ENCODE results near the gene ROBO1.

Gene ROBO1

DNA sequence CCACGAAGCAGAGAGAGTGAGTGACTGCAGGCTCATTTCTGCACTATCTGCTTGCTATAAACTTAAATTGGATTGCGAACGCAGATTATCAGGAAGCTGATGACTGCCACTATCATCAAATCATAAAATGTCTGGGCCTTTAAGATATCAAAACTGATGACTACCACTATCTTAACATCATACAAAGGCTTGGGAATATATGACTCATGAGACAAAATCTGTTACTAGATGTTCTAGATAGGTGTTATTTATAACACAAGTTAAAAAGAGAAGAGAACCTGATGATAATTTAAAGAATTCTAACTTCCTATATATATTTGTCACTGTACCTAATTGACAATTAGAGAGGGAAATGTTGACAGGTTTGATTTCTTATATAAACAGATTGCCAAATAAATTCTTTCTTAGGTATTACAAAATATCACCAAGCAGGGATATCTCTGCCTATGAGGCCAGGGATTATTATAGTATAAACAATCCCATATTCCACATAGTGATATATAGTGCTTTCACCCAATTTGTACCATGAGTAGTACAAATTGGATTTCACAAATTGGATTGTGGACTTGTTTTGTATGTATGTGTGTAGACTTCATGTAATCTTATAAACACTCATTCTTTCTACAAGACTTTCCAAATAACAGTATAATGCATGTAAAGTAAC, 1157.2 kb downstream of the ROBO1 start:
- Histone ChIP-seq H3K9me3 (no peaks in the 10 kb centered on the region), H3K27ac (no peak overlapping the region), H3K4me2 (no peak overlapping the region), H4K20me1 (no peaks in the 10 kb centered on the region), H3K27me3 (no peaks in the 10 kb centered on the region), H3K9ac (no peak overlapping the region), H3K4me3 (no peak overlapping the region), H3K4me1 (no peaks in the 10 kb centered on the region), H3K36me3 (peaks cover 71% of the 10 kb centered on the region)
- no peak for TF ChIP-seq Cebpa-rat (IDR thresholded peaks at IDR 0.05)

DNA sequence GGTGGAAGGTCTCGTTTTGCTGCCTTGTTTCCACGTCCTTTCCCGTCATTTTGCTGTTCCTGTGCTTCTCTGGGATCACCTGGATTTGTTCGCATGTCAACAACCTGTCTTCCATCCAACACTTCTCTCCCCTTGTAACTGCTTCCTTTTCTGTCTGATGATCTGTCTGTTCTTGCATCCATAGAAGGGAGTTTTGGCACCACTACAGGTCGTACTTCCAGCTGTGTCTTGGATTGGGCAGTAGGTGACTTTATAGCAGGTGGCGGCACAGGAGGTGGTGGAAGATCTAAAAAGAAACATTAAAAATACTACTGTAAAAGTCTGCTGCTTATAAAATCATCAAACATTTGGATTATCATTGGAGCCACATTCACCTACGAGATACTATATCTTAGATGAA, 1161.0 kb downstream of the ROBO1 start:
- no peak overlapping the region for H3K9ac ChIP-seq
- H3K36me3 ChIP-seq = peaks cover 72% of the 10 kb centered on the region
- H3K9me3 ChIP-seq = no peaks in the 10 kb centered on the region
- no peak overlapping the region for H3K4me2 ChIP-seq
- no peaks in the 10 kb centered on the region for H4K20me1 ChIP-seq
- H3K4me3 ChIP-seq = no peak overlapping the region
- H3K27ac ChIP-seq = no peak overlapping the region
- no peak for TF ChIP-seq Cebpa-rat (IDR thresholded peaks at IDR 0.05)
- no peaks in the 10 kb centered on the region for H3K4me1 ChIP-seq
- H3K27me3 ChIP-seq = no peaks in the 10 kb centered on the region

DNA sequence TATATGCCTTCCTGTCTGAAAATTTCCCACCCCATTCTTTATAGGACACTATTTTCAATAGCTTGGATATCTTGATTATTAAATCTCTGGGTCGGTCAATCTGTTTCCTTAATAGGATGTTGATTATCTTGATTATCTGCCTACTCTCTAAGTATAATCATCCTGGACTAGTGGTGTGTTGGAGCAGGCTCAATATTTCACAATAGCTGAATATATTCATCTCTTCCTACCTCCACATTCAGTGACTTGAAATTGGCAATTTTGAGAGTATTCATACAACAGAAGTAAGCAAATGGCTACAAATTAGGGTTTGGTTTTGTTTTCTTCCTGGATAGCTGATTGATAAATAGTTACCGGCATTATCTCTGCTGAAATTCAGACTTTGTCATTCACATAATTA, 1162.6 kb downstream of the ROBO1 start:
- Histone ChIP-seq H3K4me2 (no peak overlapping the region), H3K9ac (no peak overlapping the region)

DNA sequence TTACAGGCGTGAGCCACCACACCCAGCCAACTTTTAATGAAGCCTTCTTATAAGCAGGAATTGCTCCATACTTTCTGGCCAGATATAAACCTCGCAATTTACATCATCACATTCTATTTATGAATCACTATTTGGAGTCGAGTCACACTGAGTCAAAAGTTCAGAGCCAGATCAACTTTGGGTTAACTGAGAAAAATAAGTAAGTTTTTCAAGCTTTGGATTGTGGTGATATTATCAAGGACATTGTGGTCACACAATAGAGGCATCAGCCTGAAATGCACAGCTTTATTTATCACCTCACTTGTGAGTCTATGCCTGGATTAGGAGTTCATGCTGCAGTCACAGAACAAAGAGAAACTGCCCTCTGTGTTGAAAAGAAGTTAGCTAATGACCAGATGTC, 1163.5 kb downstream of the ROBO1 start:
- H3K9ac ChIP-seq = no peak overlapping the region
- peaks cover 88% of the 10 kb centered on the region for H3K36me3 ChIP-seq
- H3K4me2 ChIP-seq = no peak overlapping the region
- no peaks in the 10 kb centered on the region for H3K27me3 ChIP-seq
- H3K4me1 ChIP-seq = no peaks in the 10 kb centered on the region
- no peaks in the 10 kb centered on the region for H4K20me1 ChIP-seq
- H3K27ac ChIP-seq = no peak overlapping the region
- no peak for TF ChIP-seq Cebpa-rat (IDR thresholded peaks at IDR 0.05)
- H3K9me3 ChIP-seq = no peaks in the 10 kb centered on the region
- no peak overlapping the region for H3K4me3 ChIP-seq

More for the DNA sequence above, 1162.6 kb downstream of the ROBO1 start:
- Histone ChIP-seq H3K9me3 (no peaks in the 10 kb centered on the region), H3K4me1 (no peaks in the 10 kb centered on the region), H3K27ac (no peak overlapping the region), H3K36me3 (peaks cover 82% of the 10 kb centered on the region), H3K4me3 (no peak overlapping the region), H3K27me3 (no peaks in the 10 kb centered on the region), H4K20me1 (no peaks in the 10 kb centered on the region)
- TF ChIP-seq Cebpa-rat (IDR thresholded peaks at IDR 0.05) = no peak

DNA sequence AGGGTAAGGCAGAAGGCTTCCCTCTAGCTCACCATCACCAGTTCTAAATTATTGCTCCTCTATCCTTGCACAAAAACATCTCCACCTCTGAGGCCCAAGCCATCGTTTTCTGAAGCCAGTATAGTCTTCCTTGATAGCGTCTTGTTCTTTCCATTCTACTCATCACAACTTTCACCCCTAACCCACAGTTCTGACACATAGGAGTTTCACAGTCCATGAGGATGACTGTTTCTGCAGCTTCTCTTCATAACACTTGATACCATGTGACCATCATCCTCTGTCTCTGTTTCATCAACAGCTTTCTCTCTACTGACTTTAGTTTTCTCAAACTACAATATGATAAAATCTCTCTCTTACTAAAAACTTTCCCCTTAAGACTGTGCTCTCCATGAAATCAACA, 1166.5 kb downstream of the ROBO1 start:
- no peak overlapping the region for H3K4me3 ChIP-seq
- H3K9me3 ChIP-seq = no peaks in the 10 kb centered on the region
- H3K4me1 ChIP-seq = no peaks in the 10 kb centered on the region
- H4K20me1 ChIP-seq = no peaks in the 10 kb centered on the region
- TF ChIP-seq Cebpa-rat (IDR thresholded peaks at IDR 0.05) = no peak
- H3K27ac ChIP-seq = no peak overlapping the region
- no peak overlapping the region for H3K4me2 ChIP-seq
- no peak overlapping the region for H3K9ac ChIP-seq
- no peaks in the 10 kb centered on the region for H3K27me3 ChIP-seq
- peaks cover 81% of the 10 kb centered on the region for H3K36me3 ChIP-seq

DNA sequence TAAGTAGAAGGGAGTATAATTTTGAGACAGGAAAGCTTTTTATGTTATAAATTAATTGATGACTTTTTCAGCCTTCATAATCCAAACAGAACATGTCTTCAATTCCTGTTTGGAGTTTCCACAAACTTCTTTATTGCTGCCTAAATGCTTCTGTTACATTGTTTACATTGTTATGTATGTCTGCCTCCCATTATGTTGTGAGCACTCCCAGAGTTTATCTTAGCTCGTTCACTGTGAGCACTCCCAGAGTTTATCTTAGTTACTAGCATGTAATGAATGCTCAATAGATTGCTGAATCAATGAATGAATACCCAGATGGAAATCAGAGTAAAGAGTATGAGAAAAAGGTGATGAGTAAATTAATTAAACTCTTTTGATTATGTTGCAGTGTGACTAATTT, 1178.0 kb downstream of the ROBO1 start:
- H3K4me3 ChIP-seq = no peak overlapping the region
- H3K4me2 ChIP-seq = no peak overlapping the region
- H3K36me3 ChIP-seq = peaks cover 11% of the 10 kb centered on the region
- no peaks in the 10 kb centered on the region for H3K9me3 ChIP-seq
- H3K27me3 ChIP-seq = no peaks in the 10 kb centered on the region
- H3K4me1 ChIP-seq = no peaks in the 10 kb centered on the region
- no peak overlapping the region for H3K9ac ChIP-seq
- H4K20me1 ChIP-seq = no peaks in the 10 kb centered on the region
- H3K27ac ChIP-seq = no peak overlapping the region
- TF ChIP-seq Cebpa-rat (IDR thresholded peaks at IDR 0.05) = no peak

DNA sequence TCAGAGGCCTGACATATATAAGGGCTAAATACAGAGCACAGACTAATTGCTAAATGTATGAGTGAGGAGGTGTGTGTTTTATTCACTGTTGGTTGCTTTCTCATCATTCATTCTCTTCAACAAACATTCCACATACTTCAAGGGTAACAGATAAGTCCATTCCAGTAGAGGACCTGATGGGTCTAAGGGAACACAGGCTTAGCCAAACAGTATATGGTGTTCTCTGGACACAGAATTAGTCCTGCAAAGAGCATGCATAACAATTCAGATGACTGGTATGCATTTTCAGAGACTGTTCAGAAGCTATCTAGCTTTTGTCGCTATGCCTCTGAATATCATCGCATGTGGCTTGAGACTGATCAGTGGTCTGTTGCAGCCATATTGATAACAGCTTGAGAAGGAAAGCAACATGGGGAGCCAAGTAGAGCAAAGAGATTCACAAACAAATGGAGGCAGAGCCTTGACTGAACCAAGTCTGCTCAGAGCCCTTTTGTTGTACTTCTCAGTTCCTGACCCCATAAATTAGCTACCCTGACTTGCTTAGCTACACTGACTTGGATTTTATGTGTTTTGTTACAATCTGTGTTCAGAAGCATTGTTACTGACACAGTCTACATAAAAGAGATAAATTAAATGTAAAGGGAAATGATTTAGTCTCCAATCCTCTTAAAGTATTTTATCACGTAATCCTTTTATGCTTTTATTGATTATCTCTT, 1178.7 kb downstream of the ROBO1 start:
- no peak for TF ChIP-seq Cebpa-rat (IDR thresholded peaks at IDR 0.05)
- H3K9me3 ChIP-seq = no peaks in the 10 kb centered on the region
- peaks cover 3% of the 10 kb centered on the region for H3K36me3 ChIP-seq
- H3K4me3 ChIP-seq = no peak overlapping the region
- no peaks in the 10 kb centered on the region for H3K4me1 ChIP-seq
- no peaks in the 10 kb centered on the region for H4K20me1 ChIP-seq
- H3K27me3 ChIP-seq = no peaks in the 10 kb centered on the region
- no peak overlapping the region for H3K4me2 ChIP-seq
- H3K27ac ChIP-seq = no peak overlapping the region
- H3K9ac ChIP-seq = no peak overlapping the region

DNA sequence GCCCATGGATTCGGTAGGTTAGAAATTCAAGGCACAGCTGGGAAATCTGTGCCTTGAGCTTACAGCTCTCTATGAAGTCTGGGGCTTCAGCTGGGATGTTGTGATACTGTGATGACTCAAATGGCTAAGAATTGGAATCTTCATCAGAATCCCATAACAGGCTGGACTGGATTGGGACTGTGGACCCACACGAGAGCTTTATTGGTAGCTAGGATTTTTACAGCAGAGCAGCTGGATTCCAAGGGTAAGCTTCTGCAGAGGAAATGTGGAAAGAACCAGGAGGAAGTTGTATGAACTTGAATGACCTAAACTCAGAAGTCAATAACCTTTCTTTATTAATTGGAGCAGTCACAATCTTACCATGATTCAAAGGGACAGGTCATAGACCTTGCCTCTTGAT, 1187.1 kb downstream of the ROBO1 start:
- Histone ChIP-seq H3K9me3 (no peaks in the 10 kb centered on the region), H3K9ac (no peak overlapping the region), H3K27me3 (no peaks in the 10 kb centered on the region), H3K27ac (no peak overlapping the region), H4K20me1 (no peaks in the 10 kb centered on the region), H3K36me3 (no peaks in the 10 kb centered on the region), H3K4me1 (no peaks in the 10 kb centered on the region), H3K4me2 (no peak overlapping the region), H3K4me3 (no peak overlapping the region)
- no peak for TF ChIP-seq Cebpa-rat (IDR thresholded peaks at IDR 0.05)

DNA sequence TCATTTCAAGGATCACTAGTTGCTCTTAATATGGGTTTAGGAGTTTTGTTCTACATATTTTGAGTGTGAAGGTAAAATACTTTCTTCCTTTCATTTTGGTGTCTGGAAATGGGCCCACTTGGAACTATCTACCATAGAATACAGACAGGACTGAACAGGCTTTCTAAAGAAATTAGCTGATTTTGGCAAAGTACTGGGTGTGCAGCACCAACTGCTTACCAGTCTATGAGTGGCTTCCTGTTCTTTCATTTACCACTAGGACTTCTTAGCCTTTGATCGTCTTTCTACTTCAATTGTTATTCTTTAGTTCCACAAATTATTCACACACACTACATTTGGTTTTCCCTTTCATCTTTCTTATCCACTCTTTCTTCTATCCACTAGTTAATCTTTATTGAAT, 1196.3 kb downstream of the ROBO1 start:
- Histone ChIP-seq H3K4me2 (no peak overlapping the region), H3K9ac (no peak overlapping the region), H4K20me1 (no peaks in the 10 kb centered on the region), H3K4me3 (no peak overlapping the region), H3K9me3 (no peaks in the 10 kb centered on the region), H3K27ac (no peak overlapping the region), H3K36me3 (no peaks in the 10 kb centered on the region), H3K4me1 (no peaks in the 10 kb centered on the region), H3K27me3 (no peaks in the 10 kb centered on the region)
- TF ChIP-seq Cebpa-rat (IDR thresholded peaks at IDR 0.05) = no peak

DNA sequence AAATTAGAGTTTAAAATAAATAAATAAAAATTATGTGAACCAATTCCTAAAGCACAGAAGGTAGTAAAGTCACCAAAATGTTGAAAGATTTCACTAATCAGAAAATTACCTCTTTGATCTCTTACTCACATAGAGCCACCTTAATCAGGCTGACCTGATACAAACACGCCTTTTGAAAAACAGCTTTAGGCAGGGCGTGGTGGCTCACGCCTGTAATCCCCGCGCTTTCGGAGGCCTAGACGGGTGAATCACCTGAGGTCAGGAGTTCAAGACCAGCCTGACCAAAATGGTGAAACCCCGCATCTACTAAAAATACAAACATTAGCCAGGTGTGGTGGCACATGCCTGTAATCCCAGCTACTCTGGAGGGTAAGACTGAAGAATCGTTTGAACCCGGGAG, 1197.3 kb downstream of the ROBO1 start:
- Histone ChIP-seq H3K27me3 (no peaks in the 10 kb centered on the region), H4K20me1 (no peaks in the 10 kb centered on the region), H3K4me1 (no peaks in the 10 kb centered on the region), H3K4me3 (no peak overlapping the region), H3K9ac (no peak overlapping the region), H3K27ac (no peak overlapping the region), H3K4me2 (no peak overlapping the region), H3K9me3 (no peaks in the 10 kb centered on the region), H3K36me3 (no peaks in the 10 kb centered on the region)
- TF ChIP-seq Cebpa-rat (IDR thresholded peaks at IDR 0.05) = no peak

Measured in BLaER1 (cell line).